Measurements from ENCODE around the gene IL31. TPM values are rescaled to one million over a fixed set of nuclear protein-coding genes. Genes with fewer than 3 reads are reported as not detected.

Gene IL31
- total RNA-seq, 1 donor from 2014 or later: not detected

GRCh38 chr12:122171399-122171798, 2.6 kb downstream of the IL31 start:
- TF ChIP-seq CTCF (IDR thresholded peaks at IDR 0.05): no peak
- H3K27ac Mint-ChIP-seq (ENCODE audit: unreplicated experiment): no peak overlapping the region

GRCh38 chr12:122168492-122168891, 5.5 kb downstream of the IL31 start:
- Mint-ChIP-seq H3K4me1 (ENCODE audit: low read depth) (no peaks in the 10 kb centered on the region), H3K27me3 (ENCODE audit: low read depth) (no peaks in the 10 kb centered on the region), H3K4me3 (ENCODE audit: unreplicated experiment) (no peak overlapping the region), H3K9me3 (ENCODE audit: low read depth) (no peaks in the 10 kb centered on the region), H3K27ac (ENCODE audit: unreplicated experiment) (no peak overlapping the region), H3K36me3 (ENCODE audit: low read depth) (no peaks in the 10 kb centered on the region)
- DNase-seq (ENCODE audit: low spot score): no peak
- TF ChIP-seq CTCF (IDR thresholded peaks at IDR 0.05): no peak

More at GRCh38 chr12:122171399-122171798, 2.6 kb downstream of the IL31 start:
- no peaks in the 10 kb centered on the region for H3K36me3 Mint-ChIP-seq (ENCODE audit: low read depth)
- no peaks in the 10 kb centered on the region for H3K27me3 Mint-ChIP-seq (ENCODE audit: low read depth)
- no peaks in the 10 kb centered on the region for H3K9me3 Mint-ChIP-seq (ENCODE audit: low read depth)
- no peak for DNase-seq (ENCODE audit: low spot score)
- H3K4me3 Mint-ChIP-seq (ENCODE audit: unreplicated experiment): no peak overlapping the region
- H3K4me1 Mint-ChIP-seq (ENCODE audit: low read depth): no peaks in the 10 kb centered on the region

GRCh38 chr12:122167356-122167925, 6.6 kb downstream of the IL31 start:
- no peaks in the 10 kb centered on the region for H3K36me3 Mint-ChIP-seq (ENCODE audit: low read depth)
- H3K27ac Mint-ChIP-seq (ENCODE audit: unreplicated experiment): no peak overlapping the region
- DNase-seq (ENCODE audit: low spot score): no peak
- H3K9me3 Mint-ChIP-seq (ENCODE audit: low read depth): no peaks in the 10 kb centered on the region
- H3K4me1 Mint-ChIP-seq (ENCODE audit: low read depth): no peaks in the 10 kb centered on the region
- no peak overlapping the region for H3K4me3 Mint-ChIP-seq (ENCODE audit: unreplicated experiment)
- no peak for TF ChIP-seq CTCF (IDR thresholded peaks at IDR 0.05)
- H3K27me3 Mint-ChIP-seq (ENCODE audit: low read depth): no peaks in the 10 kb centered on the region

- Mint-ChIP-seq H3K27ac (ENCODE audit: unreplicated experiment) (no peak overlapping the region), H3K36me3 (ENCODE audit: low read depth) (no peaks in the 10 kb centered on the region), H3K4me3 (ENCODE audit: unreplicated experiment) (no peak overlapping the region), H3K27me3 (ENCODE audit: low read depth) (no peaks in the 10 kb centered on the region), H3K4me1 (ENCODE audit: low read depth) (no peaks in the 10 kb centered on the region), H3K9me3 (ENCODE audit: low read depth) (no peaks in the 10 kb centered on the region)
- DNase-seq (ENCODE audit: low spot score): no peak
- no peak for TF ChIP-seq CTCF (IDR thresholded peaks at IDR 0.05)
These were observed 7.3 kb downstream of the IL31 start for GRCh38 chr12:122166422-122167349.

- Mint-ChIP-seq H3K4me3 (ENCODE audit: unreplicated experiment) (no peak overlapping the region), H3K27ac (ENCODE audit: unreplicated experiment) (no peak overlapping the region), H3K36me3 (ENCODE audit: low read depth) (no peaks in the 10 kb centered on the region), H3K4me1 (ENCODE audit: low read depth) (no peaks in the 10 kb centered on the region), H3K9me3 (ENCODE audit: low read depth) (no peaks in the 10 kb centered on the region), H3K27me3 (ENCODE audit: low read depth) (no peaks in the 10 kb centered on the region)
- TF ChIP-seq CTCF (IDR thresholded peaks at IDR 0.05): no peak
- DNase-seq (ENCODE audit: low spot score): no peak
These were observed 11.0 kb downstream of the IL31 start for GRCh38 chr12:122162976-122163375.

All from chondrocyte (in vitro differentiated cells).